ENCODE results near the gene RHOB. TPM values are rescaled to one million over a fixed set of nuclear protein-coding genes. Genes with fewer than 3 reads are reported as not detected.

Gene RHOB
- total RNA-seq, 4 donors from 2014 or later: 1,356 to 1,875 (median 1,699) TPM

- TF ChIP-seq CTCF (IDR thresholded peaks at IDR 0.05) (no peak), EP300 (IDR thresholded peaks at IDR 0.05) (no peak), POLR2A (IDR thresholded peaks at IDR 0.05) (no peak)
- Histone ChIP-seq H3K27me3 (no peaks in the 10 kb centered on the region), H3K4me1 (peaks cover 0 to 19% (median 0%) of the 10 kb centered on the region in 4 donors), H3K4me3 (no peak overlapping the region), H3K9me3 (no peaks in the 10 kb centered on the region), H3K27ac (peak overlapping the region in 1 of 4 donors; percentile 29), H3K36me3 (no peaks in the 10 kb centered on the region)
- 97% methylated on average over 3 of the region's 3 CpGs for WGBS, 2 donors
- no peak for DNase-seq (ENCODE audit: low spot score in 2 of 2)
Measured at GRCh38 chr2:20475567-20475952, 28.7 kb downstream of the RHOB start.

- Histone ChIP-seq H3K27ac (no peak overlapping the region), H3K36me3 (no peaks in the 10 kb centered on the region), H3K9me3 (no peaks in the 10 kb centered on the region), H3K27me3 (no peaks in the 10 kb centered on the region), H3K4me3 (no peak overlapping the region), H3K4me1 (peaks cover 0 to 21% (median 0%) of the 10 kb centered on the region in 4 donors)
- TF ChIP-seq POLR2A (IDR thresholded peaks at IDR 0.05) (no peak), CTCF (IDR thresholded peaks at IDR 0.05) (no peak), EP300 (IDR thresholded peaks at IDR 0.05) (no peak)
- WGBS, 2 donors: 95 to 98% methylated on average over 1 of the region's 1 CpG
- no peak for DNase-seq (ENCODE audit: low spot score in 2 of 2)
Measured at GRCh38 chr2:20476481-20476880, 29.6 kb downstream of the RHOB start.

GRCh38 chr2:20476950-20477349 is 30.1 kb downstream of the RHOB start:
- WGBS, 2 donors: 77 to 88% methylated on average over 5 to 7 of the region's 7 CpGs
- H3K4me1 ChIP-seq: peaks cover 0 to 25% (median under 1%) of the 10 kb centered on the region in 4 donors
- no peaks in the 10 kb centered on the region for H3K27me3 ChIP-seq
- no peak for DNase-seq (ENCODE audit: low spot score in 2 of 2)
- no peaks in the 10 kb centered on the region for H3K9me3 ChIP-seq
- no peak overlapping the region for H3K27ac ChIP-seq
- TF ChIP-seq POLR2A (IDR thresholded peaks at IDR 0.05) (no peak), CTCF (IDR thresholded peaks at IDR 0.05) (no peak), EP300 (IDR thresholded peaks at IDR 0.05) (no peak)
- H3K36me3 ChIP-seq: no peaks in the 10 kb centered on the region
- no peak overlapping the region for H3K4me3 ChIP-seq

- no peak for DNase-seq (ENCODE audit: low spot score in 2 of 2)
- 92 to 96% methylated on average over 4 to 7 of the region's 7 CpGs for WGBS, 2 donors
- Histone ChIP-seq H3K36me3 (no peaks in the 10 kb centered on the region), H3K4me1 (peaks cover 0 to 40% (median 17%) of the 10 kb centered on the region in 4 donors), H3K4me3 (no peak overlapping the region), H3K27me3 (no peaks in the 10 kb centered on the region), H3K27ac (no peak overlapping the region), H3K9me3 (no peaks in the 10 kb centered on the region)
- TF ChIP-seq POLR2A (IDR thresholded peaks at IDR 0.05): no peak
- TF ChIP-seq EP300 (IDR thresholded peaks at IDR 0.05): no peak
- TF ChIP-seq CTCF (IDR thresholded peaks at IDR 0.05): no peak
Measured at GRCh38 chr2:20478961-20479360, 32.1 kb downstream of the RHOB start.

GRCh38 chr2:20479835-20480234 is 33.0 kb downstream of the RHOB start:
- H3K36me3 ChIP-seq: no peaks in the 10 kb centered on the region
- H3K27ac ChIP-seq: no peak overlapping the region
- 75 to 92% methylated on average over 9 of the region's 9 CpGs for WGBS, 2 donors
- no peaks in the 10 kb centered on the region for H3K9me3 ChIP-seq
- no peak overlapping the region for H3K4me3 ChIP-seq
- no peak for TF ChIP-seq EP300 (IDR thresholded peaks at IDR 0.05)
- TF ChIP-seq CTCF (IDR thresholded peaks at IDR 0.05): no peak
- no peak for TF ChIP-seq POLR2A (IDR thresholded peaks at IDR 0.05)
- no peak for DNase-seq (ENCODE audit: low spot score in 2 of 2)
- H3K27me3 ChIP-seq: no peaks in the 10 kb centered on the region
- H3K4me1 ChIP-seq: peaks cover 0 to 41% (median 23%) of the 10 kb centered on the region in 4 donors

Data from tibial nerve (tissue), 4 donors.